C4-2B (cell line): ENCODE results near the gene DAP3.
"Not testable (repeated sequence)": the region's sequence is repeated elsewhere in the genome, so short reads cannot be mapped to it uniquely, and the experiment has no call there.

Source experiments
- H3K27ac ChIP-seq: fragments of 450-650 bp; 2 replicates; pipeline ENCODE4 v1.5.1; 2017
- CTCF ChIP-seq: fragments of 450-650 bp; conservative IDR thresholded peaks from 2 replicates; pipeline ENCODE4 v1.5.1; 2017; ENCODE audit warnings: mild to moderate bottlenecking
- ZFX ChIP-seq: fragments of 450-650 bp; IDR thresholded peaks from 2 replicates; pipeline ENCODE4 v1.6.1; 2017

The DAP3 gene

GRCh38 chr1:155689081-155689607 is at the start of gene DAP3:
Gene DAP3 (plus strand): TSS chr1:155689091. CDS start chr1:155709780, 20,689 bp downstream.
- peak within 1 kb of the TSS; percentile 96 for H3K27ac ChIP-seq

- H3K27ac ChIP-seq, result no peak overlapping the region
- no peak for TF ChIP-seq CTCF
Observed at GRCh38 chr1:155640367-155640766, 48.5 kb upstream of the DAP3 start.

- not testable (repeated sequence) for H3K27ac ChIP-seq
Observed at GRCh38 chr1:155642559-155643180, 46.2 kb upstream of the DAP3 start.

GRCh38 chr1:155643230-155643629 is 45.7 kb upstream of the DAP3 start:
- H3K27ac ChIP-seq, result no peak overlapping the region
- TF ChIP-seq ZFX (no peak), CTCF (no peak)

- H3K27ac ChIP-seq, result no peak overlapping the region
- TF ChIP-seq ZFX (no peak), CTCF (no peak)
Observed at GRCh38 chr1:155645034-155645598, 43.8 kb upstream of the DAP3 start.

GRCh38 chr1:155645648-155646047 is 43.2 kb upstream of the DAP3 start:
- no peak overlapping the region for H3K27ac ChIP-seq
- TF ChIP-seq ZFX (no peak), CTCF (no peak)

GRCh38 chr1:155646307-155646706 is 42.6 kb upstream of the DAP3 start:
- no peak overlapping the region for H3K27ac ChIP-seq
- TF ChIP-seq CTCF, result no peak
- no peak for TF ChIP-seq ZFX

- peak overlapping the region; percentile 34; the same call in 1 of the 2 replicates for H3K27ac ChIP-seq
- TF ChIP-seq CTCF (peak; percentile 83), ZFX (no peak)
Observed at GRCh38 chr1:155648207-155649147, 40.4 kb upstream of the DAP3 start.
